Dedifferentiated amniotic fluid mesenchymal stem cell (primary cell): ENCODE results near the gene ITPKB.
"Not testable (repeated sequence)": the region's sequence is repeated elsewhere in the genome, so short reads cannot be mapped to it uniquely, and the experiment has no call there.

Source experiments
- DNase-seq: peaks from one replicate; pipeline ENCODE4 v3.0.0-alpha.2; 2016; ENCODE audit errors: extremely low spot score

The ITPKB gene

DNA sequence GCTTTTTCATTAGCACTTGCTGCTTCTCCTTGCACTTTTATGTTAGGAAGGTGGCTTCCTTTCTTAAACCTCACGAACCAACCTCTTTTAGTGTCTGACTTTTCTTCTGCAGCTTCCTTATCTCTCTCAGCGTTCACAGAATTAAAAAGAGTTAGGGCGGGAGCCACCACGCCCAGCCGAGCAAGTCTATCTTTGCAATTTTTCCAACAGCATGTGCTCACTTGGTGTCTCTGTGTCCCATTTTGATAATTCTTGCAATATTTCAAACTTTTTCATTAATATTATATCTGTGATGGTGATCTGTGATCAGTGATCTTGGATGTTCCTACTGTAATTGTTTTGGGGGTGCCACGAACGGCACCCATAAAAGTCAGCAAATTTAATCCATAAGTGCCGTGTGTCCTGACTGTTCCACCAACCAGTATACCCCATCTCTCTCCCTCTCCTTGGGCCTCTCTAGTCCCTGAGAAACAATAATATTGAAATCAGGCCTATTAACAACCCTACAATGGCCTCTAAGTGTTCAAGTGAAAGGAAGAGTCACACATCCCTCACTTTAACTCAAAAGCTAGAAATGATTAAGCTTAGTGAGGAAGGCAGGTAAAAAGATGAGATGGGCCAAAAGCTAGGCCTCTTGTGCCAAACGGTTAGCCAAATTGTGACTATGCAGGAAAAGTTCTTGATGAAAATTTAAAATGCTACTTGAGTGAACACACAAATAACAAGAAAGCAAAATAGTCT lies 15.9 kb upstream of the ITPKB start:
- no peak for DNase-seq

- no peak for DNase-seq
Observed at GRCh38 chr1:226754097-226754496, 15.0 kb upstream of the ITPKB start.

DNA sequence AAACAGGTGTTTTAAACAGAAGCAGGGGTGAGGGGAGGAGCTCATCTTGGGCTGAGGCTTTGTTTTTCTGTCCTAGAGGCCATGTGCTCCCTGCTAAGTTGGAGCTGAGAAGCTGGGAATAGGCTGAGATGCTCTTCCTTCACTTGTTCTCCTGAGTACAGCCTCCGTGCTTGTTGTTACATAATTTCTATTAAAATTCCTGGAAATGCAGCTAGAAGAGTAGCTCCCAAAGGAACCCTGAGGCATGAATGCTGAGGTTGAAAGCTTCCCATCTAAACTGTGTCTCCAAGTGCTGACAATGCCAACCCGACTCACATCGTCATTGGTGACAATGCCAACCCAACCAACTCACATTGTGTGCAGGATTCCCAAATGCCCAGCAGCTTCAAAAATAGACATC lies 12.6 kb upstream of the ITPKB start:
- no peak for DNase-seq

- DNase-seq: no peak
Observed at GRCh38 chr1:226751214-226751613, 12.1 kb upstream of the ITPKB start.

DNA sequence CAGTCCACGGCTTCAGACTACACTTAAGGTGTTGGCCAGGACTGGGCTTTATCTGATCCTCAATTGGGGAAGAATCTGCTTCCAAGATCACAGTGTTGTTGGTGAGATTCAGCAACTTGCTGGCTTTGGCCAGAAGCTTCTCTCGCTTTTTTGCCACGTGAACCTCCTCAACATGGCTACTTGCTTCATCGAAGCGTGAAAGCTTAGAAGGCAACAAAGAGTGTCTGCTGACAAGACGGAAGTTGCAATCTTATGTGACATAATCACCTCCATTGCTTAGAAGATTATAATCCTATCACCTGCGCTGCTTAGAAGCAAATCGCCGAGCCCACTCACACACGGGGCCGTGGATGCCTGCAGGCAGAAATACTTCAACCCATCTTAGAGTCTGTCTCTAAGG lies 10.4 kb upstream of the ITPKB start:
- no peak for DNase-seq

DNA sequence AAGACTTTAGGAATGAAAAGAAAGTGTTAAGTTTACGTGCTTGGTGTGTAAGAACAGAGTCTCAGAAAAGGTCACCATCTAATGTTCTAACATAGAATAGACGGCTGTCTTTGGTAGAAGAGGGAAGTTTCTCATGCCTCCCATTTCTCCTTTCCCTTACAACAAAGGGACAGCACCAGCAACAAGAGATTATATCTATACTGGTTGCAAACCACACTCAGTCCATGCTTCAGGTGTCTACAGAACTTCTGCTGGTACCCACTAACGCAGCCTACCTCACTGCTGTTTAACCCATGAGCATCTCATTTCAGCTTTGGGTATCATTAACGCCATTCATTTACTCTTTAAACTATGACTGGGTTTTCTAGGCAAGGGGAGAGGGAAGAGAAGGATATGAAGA lies 9.2 kb upstream of the ITPKB start:
- DNase-seq: no peak

DNA sequence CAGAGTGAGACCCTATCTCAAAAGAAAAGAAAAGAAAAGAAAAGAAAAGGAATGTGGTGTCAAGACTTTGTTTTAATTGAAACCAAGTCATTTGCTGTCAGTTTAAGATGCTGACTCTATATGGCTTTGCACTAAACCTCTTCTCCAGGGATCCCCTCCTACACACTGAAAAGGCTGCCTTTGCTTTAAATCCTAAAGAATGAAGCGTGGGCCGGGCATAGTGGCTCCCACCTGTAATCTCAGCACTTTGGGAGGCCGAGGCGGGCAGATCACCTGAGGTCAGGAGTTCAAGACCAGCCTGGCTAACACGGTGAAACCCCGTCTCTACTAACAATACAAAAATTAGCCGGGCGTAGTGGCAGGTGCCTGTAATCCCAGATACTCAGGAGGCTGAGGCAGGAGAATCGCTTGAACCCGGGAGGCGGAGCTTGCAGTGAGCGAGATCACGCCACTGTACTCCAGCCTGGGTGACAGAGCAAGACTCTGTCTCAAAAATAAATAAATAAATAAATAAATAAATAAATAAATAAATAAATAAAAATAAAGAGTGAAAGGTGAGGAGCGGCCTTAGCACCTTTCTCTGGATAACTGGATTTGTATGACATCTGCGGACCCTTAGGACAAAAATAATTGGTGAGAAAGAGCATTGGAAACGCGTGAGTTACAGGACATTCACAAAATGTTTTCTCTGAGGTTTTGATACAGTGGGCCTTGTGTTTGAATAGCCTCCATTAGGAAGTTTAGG lies 8.6 kb upstream of the ITPKB start:
- not testable (repeated sequence) for DNase-seq

- no peak for DNase-seq
Observed at GRCh38 chr1:226743259-226743658, 4.2 kb upstream of the ITPKB start.

GRCh38 chr1:226741009-226741408 lies 1.9 kb upstream of the ITPKB start:
- DNase-seq: no peak

GRCh38 chr1:226739696-226740065 lies 599 bp upstream of the ITPKB start:
- DNase-seq: no peak

GRCh38 chr1:226738421-226738994 lies 574 bp downstream of the ITPKB start:
- DNase-seq: no peak

DNA sequence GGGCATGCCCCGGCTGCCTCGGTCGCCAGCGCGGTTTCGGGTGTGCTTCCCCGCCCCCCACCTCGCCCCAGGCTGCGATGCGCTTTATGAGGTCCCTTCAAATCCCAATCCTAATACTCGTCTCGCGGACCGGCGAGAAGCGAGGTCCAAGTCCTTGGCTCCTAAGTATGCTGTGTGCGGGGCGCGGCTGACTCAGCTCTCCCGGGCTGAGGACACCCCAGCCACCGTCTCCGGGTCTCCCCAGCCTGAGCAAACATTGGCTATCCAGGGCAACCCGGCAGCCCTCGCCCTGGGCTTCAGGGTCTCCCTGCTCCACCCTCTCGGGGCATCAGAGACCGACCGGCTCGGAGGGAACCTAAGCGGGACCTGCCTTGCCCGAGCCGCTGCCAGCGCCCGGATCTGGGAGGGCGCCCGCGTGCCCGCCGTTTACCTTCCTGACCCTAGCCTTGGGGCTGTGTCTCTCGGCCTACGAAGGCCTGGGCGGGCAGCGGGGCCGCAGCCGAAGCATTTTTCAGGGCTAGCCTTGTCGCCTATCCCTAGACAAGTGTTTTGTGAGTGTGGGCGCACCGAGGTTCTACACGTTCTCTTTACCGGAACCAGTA lies 1.2 kb downstream of the ITPKB start:
- no peak for DNase-seq

DNA sequence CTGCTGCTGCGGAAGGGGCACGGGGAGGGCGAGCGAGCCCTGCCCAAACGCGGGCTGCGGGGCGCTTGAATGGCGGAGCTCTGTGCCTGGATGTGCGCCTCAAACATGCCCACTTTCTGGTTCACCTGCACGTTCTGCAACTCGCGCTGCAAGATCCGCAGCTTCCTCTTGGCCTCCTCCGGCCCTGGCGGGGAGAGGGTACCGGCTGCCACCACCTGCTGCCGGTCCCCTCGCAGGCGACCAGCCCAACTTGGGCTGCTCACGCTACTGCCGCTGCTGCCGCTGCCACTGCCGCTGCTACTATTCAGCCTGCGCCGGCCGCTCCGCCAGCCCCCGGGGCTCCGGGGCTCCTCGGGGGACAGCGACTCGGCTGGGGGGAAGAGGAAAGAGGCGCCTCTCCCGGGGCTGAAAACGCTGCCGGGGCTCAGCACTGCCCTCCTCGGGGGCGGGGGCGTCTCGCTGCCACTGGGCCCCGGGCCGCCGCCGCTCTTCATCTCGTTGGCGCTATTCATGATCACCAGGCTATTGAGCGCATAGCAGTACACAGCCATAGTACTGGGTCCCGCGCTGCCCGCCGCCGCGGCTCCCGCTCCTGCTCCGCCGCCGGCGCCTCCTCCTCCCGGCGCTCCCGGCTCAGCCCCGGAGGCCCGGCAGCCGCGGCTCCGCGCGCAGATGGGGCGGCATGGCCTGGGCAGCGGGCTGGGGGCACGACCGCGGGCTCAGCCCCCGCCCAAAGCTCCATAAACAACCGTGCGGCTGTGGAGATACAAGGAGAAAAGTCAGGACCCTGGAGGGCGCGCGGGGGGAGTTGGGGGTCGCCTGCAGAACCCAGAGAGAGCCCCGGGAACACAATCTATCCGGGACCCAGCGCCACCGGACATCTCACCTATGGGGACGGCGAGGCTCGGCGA lies 1.9 kb downstream of the ITPKB start:
- DNase-seq: no peak

DNA sequence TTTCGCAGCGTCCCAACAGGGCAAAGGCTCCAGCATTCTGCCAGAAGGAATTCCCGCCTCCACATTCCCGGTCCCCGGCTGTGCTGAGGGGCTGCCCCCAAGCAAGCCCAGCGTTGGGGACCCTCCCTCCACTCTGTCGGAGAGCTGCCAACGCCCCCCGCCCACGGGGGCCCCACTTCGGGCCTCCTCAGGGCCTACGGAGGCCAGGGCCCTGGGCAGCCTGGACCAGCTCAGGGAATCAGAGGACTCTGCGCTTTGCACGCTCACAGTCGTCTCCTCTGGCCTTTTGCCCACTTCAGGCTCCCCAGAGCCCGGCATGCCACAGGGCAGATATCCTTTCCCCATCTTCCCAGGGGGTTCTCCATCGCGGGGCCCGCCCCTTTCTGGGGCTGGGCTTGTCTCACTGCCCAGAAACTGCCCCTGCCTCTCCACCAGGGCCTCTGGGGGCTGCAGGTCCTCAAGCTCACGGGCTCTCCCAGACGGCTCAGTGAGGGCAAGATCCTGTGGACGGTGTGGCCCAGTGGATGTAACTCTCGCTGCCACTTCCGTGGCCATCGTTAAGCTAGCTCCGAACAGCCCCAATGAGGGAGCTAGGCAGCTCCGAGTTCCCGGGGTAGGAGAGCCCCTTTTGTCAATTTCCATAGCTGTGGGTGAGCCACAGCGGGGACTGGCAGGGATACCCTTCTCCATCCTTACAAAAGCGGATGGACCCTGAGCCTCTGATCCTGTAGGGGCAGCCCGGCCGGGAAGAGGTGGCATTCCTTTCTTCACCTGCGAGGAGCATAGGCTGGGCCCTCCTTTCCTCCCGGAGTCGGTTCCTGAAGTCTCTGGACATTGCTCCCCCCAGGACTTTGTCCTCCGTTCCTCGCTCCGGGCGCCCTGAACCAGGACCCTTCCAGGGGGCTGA lies 2.8 kb downstream of the ITPKB start:
- no peak for DNase-seq

DNA sequence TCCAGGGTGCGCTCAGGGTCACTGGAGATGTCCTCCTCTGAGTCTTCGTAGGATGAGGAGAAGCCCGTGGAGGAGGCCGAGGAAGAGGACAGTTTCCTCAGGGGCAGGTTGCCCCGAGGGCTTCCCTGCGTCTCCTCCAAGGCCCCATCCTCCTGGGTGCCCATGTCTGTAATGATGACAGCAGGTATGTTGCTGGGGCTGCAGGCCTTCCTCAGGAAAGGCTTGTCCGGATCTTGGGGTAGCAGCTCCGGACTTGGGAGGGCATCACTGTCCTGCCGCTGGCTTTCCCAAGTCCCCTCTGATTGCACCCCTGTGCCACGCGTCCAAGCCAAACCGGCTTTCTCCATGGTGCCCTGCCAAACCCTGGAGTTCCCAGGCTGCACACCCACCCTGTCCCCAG lies 3.5 kb downstream of the ITPKB start:
- DNase-seq: no peak

DNA sequence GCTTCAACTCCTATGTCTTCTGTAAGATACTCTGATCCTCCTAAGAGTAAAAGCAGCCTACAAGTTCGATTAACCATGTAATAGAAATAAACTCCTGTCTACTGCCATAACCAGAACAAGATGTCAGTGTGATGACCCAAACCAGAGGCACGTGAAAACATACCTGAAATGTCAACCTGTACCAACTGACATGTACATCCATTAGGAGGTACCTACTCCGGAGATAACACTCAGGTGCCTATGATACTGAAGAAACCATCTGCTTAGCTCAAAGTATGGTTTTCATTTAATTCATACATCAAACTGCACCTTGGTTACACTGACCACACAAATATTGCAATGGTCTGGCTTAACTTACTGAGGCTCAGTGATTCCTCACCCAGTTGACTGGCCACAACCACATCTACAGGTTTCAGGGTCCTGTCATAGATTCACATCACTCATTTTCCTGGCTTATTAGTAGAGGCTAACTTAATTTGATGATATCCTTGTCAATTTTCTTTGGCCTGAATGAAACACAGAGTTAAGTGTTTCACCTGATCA lies 4.4 kb downstream of the ITPKB start:
- DNase-seq: no peak

DNA sequence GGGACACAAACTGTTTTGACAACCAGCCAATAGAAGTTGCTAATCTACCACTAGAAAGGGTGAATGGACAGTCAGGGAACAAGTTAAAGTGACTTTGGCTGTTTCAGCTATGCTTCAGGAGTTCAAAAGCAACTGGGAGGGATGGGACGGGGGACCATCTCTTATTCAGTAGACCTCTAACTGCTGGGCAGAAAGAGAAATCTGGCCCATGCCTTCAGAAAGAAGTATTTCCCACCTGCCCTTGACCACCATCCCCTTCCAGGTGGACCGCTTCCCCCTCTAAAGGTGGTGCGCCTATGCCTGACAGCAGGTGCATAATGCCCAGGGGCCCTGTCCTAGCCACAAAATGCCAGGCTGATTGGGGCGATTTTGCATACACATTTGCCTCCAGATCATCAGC lies 5.2 kb downstream of the ITPKB start:
- DNase-seq: no peak

- no peak for DNase-seq
Observed at GRCh38 chr1:226733304-226733703, 5.8 kb downstream of the ITPKB start.

DNA sequence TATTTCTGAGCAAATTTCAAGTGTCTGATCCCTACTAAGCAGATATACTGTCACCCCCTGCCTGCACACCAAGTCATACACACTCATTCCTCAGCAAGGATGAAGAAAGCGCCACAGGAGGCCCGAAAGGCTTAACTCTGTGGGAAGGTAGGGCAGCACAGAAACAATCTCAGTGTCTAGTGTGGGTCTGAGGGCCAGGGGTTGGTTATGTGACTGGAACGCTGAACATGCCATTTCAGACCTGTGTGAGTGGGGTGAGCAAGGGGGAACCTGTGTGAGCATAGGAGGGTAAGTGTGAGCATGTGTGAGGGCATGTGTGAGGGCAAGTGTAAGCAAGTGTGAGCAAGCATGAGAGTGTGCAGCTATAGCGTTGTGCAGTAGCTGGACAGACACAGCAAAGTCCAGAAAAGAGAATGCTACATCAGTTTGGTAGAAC lies 6.2 kb downstream of the ITPKB start:
- DNase-seq: no peak

DNA sequence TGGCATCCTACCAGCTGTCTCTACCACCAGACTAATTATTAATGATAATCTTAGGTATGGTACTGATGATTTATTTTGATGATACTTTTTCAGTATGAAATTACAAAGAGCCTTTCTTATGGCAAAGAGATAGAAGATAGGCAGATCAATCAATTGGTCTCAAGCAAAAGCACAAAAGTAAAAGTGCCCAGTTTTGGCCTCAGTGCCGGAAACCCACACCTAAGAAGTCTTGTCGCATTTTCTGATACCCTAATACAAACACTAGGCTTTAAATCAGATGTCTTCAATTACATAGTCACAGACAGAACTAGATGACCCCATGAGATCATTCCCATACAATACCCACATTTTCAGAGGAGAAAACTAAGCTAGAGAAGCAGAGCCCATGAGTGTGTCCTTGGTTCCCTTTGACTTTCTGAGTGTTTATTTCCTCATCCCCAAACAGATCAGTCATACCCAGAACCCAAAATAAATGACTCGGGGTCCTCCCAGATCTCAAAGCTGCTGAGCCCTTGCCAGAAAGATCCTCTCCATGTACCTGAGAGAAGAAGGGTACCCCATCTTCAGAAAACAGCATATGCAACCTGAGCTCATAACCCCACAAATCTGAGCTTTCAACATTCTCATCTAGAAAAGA lies 7.7 kb downstream of the ITPKB start:
- no peak for DNase-seq
